GM13977 (cell line): Measurements from ENCODE around the gene CDC42EP1.

ENCODE experiments used
- DNase-seq: peaks from one replicate; pipeline ENCODE4 v3.0.0; 2012; ENCODE audit warnings: low spot score
- in situ Hi-C: fragments of 300-500 bp; cut with MboI; formaldehyde crosslinking; loops from one replicate; pipeline ENCODE4 v1.12.0; 2022; ENCODE audit warnings: low sequenced_read_pairs, low pct_unique_long_range_greater_than_20kb, mixed read lengths, inconsistent platforms; ENCODE audit not compliant: unreplicated experiment
- TF ChIP-seq, protein P1 (sequence below): IDR thresholded peaks from 2 replicates; pipeline ENCODE4 v1.5.1; 2012; ENCODE audit warnings: mild to moderate bottlenecking, control low read depth; ENCODE audit not compliant: insufficient read depth; ENCODE audit errors: extremely low read depth, missing control alignments

Gene CDC42EP1

DNA sequence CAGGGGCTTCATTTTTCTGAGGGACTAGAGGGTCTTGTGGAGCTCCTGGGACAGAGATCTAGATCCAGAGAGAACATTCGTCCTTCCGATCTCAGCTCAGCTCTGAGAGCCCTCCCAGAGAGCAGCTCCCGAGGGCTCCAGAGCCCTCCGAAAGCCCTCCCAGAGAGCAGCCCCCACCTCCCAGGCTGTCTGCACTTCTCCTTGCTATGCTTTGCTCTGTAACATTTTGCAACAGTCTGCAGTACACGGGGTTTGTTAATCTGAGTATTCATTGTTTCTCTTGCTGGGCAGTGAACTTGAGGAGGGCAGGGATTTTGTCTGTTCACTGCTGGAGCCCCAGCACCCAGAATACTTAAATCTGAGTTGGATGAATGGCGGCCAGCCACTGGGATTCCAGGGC, 50.9 kb downstream of the CDC42EP1 start:
- in situ Hi-C loops = no loop called here
- TF ChIP-seq, protein P1, sequence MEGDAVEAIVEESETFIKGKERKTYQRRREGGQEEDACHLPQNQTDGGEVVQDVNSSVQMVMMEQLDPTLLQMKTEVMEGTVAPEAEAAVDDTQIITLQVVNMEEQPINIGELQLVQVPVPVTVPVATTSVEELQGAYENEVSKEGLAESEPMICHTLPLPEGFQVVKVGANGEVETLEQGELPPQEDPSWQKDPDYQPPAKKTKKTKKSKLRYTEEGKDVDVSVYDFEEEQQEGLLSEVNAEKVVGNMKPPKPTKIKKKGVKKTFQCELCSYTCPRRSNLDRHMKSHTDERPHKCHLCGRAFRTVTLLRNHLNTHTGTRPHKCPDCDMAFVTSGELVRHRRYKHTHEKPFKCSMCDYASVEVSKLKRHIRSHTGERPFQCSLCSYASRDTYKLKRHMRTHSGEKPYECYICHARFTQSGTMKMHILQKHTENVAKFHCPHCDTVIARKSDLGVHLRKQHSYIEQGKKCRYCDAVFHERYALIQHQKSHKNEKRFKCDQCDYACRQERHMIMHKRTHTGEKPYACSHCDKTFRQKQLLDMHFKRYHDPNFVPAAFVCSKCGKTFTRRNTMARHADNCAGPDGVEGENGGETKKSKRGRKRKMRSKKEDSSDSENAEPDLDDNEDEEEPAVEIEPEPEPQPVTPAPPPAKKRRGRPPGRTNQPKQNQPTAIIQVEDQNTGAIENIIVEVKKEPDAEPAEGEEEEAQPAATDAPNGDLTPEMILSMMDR = no peak

DNA sequence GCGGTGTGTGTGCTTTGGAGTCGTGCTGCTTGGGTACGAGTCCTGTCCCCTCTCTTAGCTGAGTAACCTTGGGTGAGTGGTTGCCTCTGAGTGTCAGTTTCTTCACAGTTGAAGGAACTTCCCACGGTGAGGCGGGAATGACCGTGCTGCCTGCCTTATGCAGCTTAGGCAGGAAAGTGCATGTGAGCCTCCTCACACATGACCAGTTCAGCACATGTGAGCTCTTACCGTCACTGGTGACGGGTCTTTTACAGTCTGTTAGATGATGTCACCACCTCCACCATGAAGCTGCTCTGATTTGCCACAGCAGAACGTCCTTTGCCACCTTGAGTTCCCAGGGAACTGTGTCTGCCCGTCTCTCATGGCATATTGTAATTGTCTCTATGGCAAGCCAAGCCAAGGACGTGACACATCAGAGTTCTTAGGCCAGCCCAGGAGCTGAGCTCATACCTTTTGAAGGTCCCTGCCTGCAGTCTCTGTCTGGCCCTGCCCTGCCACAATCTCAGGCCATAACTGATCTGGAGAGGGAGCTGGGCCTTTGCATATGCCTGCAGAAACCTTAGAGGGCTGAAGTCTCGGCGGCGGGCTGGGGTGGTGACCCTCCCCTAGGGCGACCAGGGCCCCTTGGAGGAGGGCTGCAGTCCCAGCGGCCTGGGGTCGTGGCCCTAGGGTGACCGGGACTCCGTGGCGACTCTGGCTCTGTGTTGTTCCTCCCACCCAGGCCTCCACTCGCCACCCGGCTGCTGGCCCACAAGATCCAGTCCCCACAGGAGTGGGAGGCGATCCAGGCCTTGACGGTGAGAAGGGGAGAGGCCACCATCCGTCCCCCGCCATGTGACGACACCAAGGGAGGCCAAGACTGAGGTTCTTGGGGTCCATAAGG, 56.2 kb downstream of the CDC42EP1 start:
- DNase-seq = no peak
- in situ Hi-C loops = no loop called here

More for the DNA sequence above, 50.9 kb downstream of the CDC42EP1 start:
- no peak for DNase-seq

DNA sequence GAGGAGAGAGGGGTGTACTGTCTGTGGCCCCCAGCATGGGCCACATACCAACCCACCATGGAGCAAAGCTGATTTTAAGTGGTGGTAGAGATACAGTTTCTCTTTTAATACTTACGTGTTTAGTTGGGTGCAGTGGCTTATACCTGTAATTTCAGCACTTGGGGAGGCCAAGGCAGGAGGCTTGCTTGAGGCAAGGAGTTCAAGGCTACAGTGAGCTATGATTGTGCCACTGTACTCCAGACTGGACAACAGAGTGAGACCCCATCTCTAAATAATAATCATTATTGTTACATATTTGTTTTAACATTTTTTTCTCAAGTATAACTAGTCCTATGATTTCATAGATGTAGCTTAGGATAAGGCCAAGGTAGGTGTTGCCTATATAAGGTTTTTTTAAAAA, 57.2 kb downstream of the CDC42EP1 start:
- in situ Hi-C loops = no loop called here
- no peak for DNase-seq
- TF ChIP-seq, protein P1 = no peak

More for the DNA sequence above, 56.2 kb downstream of the CDC42EP1 start:
- TF ChIP-seq, protein P1 = no peak

DNA sequence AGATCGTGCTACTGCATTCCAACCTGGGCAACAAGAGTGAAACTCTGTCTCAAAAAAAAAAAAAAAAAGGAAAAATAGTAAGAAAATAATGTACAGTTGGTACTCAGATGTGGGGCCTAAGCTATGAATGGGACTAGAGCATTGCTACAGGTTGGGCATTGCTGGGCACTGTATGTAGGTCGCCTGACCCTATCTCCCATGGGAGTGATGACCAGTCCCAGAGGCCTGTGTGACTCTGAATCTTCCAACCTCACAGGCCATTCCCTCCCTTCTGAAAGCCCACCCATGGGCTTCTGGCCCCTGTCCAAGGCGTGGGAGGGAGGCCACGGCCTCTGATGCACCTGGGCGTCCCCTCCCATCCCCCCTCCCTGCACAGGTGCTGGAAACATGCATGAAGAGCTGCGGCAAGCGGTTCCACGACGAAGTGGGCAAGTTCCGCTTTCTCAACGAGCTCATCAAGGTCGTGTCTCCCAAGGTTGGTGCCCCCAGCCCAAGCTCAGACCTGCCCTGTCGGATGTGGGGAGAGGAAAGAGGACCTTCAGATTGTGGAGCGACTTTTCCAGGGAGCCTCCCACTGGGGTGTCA, 57.9 kb downstream of the CDC42EP1 start:
- in situ Hi-C loops = no loop called here
- TF ChIP-seq, protein P1 = no peak

DNA sequence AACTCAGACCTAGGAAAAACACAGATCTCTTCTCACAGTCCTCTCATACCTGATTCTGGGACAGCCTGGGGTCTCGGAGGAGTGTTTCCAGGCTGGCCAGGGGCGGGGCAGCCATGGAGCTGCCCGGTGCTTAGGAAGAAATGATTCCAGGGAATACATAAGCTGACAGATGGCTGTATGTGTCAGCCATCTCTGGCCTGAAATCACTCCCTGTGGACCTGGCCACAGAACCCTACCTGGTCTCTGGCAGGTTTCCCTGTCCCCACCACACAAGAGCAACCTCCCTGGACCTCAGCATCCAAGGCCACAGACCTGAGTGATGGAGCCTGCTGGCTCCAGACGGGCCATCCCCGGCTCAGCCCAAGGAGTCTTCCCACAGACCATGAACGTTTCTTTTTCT, 58.4 kb downstream of the CDC42EP1 start:
- in situ Hi-C loops = no loop called here
- no peak for DNase-seq
- TF ChIP-seq, protein P1 = no peak

More for the DNA sequence above, 57.9 kb downstream of the CDC42EP1 start:
- DNase-seq = no peak
